NCI-H82 treated with DMSO at 0.1 percent for 48 hours (cell line): ENCODE data around the gene GPR55.
"Not testable (repeated sequence)": the region's sequence is repeated elsewhere in the genome, so short reads cannot be mapped to it uniquely, and the experiment has no call there.

ENCODE experiments used
- DNase-seq: peaks from one replicate; lab custom pipeline; 2025; ENCODE audit not compliant: unreplicated experiment; lab: John Stamatoyannopoulos, UW

GPR55 gene

GRCh38 chr2:230951396-230951795 lies 26.4 kb upstream of the GPR55 start:
- no peak for DNase-seq

GRCh38 chr2:230950874-230951339 lies 25.9 kb upstream of the GPR55 start:
- no peak for DNase-seq

- no peak for DNase-seq
Observed at GRCh38 chr2:230949966-230950873, 25.2 kb upstream of the GPR55 start.

GRCh38 chr2:230947908-230948365 lies 22.9 kb upstream of the GPR55 start:
- DNase-seq, result no peak

GRCh38 chr2:230947235-230947576 lies 22.2 kb upstream of the GPR55 start:
- DNase-seq, result no peak

GRCh38 chr2:230946429-230947234 lies 21.6 kb upstream of the GPR55 start:
- no peak for DNase-seq

- DNase-seq, result no peak
Observed at GRCh38 chr2:230944757-230945372, 19.8 kb upstream of the GPR55 start.

- no peak for DNase-seq
Observed at GRCh38 chr2:230944123-230944653, 19.1 kb upstream of the GPR55 start.

- DNase-seq, result no peak
Observed at GRCh38 chr2:230942920-230943896, 18.2 kb upstream of the GPR55 start.

- no peak for DNase-seq
Observed at GRCh38 chr2:230942371-230942770, 17.3 kb upstream of the GPR55 start.

- DNase-seq, result no peak
Observed at GRCh38 chr2:230941202-230942180, 16.4 kb upstream of the GPR55 start.

- DNase-seq, result no peak
Observed at GRCh38 chr2:230940471-230940815, 15.4 kb upstream of the GPR55 start.

- no peak for DNase-seq
Observed at GRCh38 chr2:230939691-230940470, 14.8 kb upstream of the GPR55 start.

GRCh38 chr2:230939066-230939591 lies 14.1 kb upstream of the GPR55 start:
- DNase-seq, result no peak

- DNase-seq, result no peak
Observed at GRCh38 chr2:230938516-230939065, 13.5 kb upstream of the GPR55 start.

- DNase-seq, result no peak
Observed at GRCh38 chr2:230938098-230938497, 13.1 kb upstream of the GPR55 start.

- DNase-seq, result no peak
Observed at GRCh38 chr2:230937362-230937761, 12.3 kb upstream of the GPR55 start.

GRCh38 chr2:230936243-230936642 lies 11.2 kb upstream of the GPR55 start:
- not testable (repeated sequence) for DNase-seq
